DMS53 treated with DMSO at 0.1 percent for 48 hours (cell line): ENCODE results near the gene FSTL1.

Source experiments
- DNase-seq: peaks from one replicate; lab custom pipeline; 2025; ENCODE audit not compliant: unreplicated experiment; lab: John Stamatoyannopoulos, UW

The FSTL1 gene

GRCh38 chr3:120468635-120469295, 18.0 kb upstream of the FSTL1 start:
- DNase-seq: no peak

GRCh38 chr3:120462409-120462959, 11.7 kb upstream of the FSTL1 start:
- DNase-seq: no peak

DNA sequence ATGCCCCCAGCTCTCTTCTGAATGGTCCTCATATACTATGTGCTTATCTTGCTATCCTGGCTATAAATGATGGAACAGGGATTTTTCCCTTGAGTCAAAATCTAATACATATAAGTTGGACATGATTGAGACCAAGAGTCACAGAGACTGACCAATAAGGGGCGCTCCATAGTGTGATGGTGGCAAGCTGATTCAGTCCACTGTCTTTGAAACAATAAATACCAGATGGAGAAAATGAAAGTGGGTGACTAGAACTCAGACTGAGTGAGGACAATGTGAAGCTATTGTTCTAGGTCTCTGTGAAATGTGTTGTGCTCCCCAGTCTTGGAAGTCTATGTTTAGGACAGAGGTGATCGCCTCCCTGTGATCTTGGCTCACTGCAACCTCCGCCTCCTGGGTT, 10.6 kb upstream of the FSTL1 start:
- no peak for DNase-seq

- DNase-seq: no peak
Observed at GRCh38 chr3:120460862-120461261, 10.1 kb upstream of the FSTL1 start.

DNA sequence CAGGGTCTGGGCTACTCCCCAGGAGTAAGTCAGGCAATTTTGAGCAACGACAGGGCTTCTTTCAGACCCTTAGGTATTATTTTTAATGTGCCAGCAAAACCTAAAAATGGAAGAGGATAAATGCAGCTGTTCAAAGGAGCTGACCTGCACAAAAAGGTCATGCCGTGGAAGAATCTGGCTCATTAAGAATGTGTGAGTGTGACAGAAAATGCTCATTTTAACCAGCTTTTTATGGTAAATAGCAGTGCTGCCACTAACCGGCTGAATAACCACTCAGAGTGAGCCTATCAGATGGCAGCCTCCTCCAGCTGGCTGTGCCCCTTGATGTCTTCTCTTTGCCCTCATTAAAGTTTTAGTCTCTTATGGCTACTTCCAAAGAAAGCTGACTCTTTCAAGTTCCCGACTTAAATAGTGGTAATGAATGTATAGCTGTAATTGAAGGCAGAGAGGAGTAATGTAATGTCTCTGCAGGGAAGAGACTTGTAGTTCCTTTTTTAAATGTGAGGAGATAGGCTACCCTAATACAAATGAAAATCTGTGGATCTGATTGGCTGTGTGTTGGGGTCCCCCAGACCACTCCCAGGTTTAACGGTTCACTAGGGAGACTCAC, 9.5 kb upstream of the FSTL1 start:
- DNase-seq: no peak

DNA sequence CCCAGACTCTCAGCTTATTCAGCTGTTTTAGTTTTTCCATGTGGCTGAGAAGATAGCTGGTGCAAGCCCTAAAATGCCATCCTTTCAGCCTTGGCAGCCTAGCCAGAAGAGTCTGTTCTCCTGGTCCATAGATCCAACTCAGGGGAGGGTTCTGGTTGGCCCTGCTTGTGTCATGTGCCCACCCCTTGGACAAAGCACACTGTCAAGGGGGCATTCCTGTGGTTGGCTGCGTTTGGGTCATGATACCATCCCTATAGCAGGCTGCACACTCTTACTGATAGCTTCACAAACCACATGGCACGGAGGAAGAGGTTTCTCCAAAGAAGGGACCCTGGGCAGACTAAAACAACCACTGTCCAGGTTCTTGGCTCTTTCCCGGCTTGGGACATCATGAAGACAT, 8.4 kb upstream of the FSTL1 start:
- no peak for DNase-seq

- no peak for DNase-seq
Observed at GRCh38 chr3:120457827-120458226, 7.0 kb upstream of the FSTL1 start.

GRCh38 chr3:120454076-120454689, 3.4 kb upstream of the FSTL1 start:
- DNase-seq: no peak

GRCh38 chr3:120452816-120453215, 2.0 kb upstream of the FSTL1 start:
- DNase-seq: no peak

GRCh38 chr3:120451806-120452205, 1.0 kb upstream of the FSTL1 start:
- DNase-seq: no peak

DNA sequence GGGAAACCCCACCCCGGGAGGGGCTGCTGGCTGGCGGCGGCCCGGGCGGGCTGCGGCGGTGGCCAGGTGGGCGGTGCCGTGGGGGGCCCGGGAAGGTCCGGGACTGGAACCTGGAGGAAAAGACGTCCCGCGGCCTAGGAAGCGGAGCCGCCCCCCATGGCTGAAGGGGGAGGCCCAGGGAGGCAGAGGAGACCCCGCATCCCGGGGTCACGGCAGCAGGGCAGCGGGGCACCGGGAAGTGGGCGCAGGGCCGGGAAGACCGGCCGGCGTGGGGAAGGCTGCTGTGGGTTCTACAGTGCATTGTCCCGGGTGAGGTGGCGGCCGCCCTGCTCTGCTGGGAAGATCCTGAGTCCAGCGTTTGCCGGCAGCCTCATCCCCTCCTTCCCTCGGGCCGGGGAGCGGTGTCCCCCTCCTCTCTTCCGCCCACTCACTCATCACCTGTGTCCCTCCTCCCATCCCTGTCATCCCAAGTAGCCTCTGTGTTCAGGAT, 525 bp upstream of the FSTL1 start:
- DNase-seq: no peak

GRCh38 chr3:120449701-120450599, 842 bp downstream of the FSTL1 start:
- DNase-seq: no peak

DNA sequence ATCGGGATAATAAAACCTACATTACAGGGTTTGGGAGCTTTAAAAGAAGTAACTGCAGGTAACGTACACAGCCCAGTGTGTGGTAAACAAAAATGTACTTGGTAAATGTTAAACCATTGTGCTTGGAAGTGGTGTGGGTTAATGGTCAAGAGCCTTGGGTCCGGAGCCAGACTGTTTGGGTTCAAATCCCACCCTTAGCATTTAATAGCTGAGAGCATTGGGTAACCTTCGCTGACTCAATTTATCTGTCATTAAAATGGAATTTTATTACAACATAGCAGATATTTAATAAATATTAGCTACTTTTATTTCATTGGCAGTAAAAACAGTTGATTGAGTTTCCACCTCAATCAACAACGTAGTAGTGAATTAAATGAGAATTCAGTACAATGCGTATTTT, 1.5 kb downstream of the FSTL1 start:
- no peak for DNase-seq

- DNase-seq: no peak
Observed at GRCh38 chr3:120448756-120449155, 2.0 kb downstream of the FSTL1 start.

DNA sequence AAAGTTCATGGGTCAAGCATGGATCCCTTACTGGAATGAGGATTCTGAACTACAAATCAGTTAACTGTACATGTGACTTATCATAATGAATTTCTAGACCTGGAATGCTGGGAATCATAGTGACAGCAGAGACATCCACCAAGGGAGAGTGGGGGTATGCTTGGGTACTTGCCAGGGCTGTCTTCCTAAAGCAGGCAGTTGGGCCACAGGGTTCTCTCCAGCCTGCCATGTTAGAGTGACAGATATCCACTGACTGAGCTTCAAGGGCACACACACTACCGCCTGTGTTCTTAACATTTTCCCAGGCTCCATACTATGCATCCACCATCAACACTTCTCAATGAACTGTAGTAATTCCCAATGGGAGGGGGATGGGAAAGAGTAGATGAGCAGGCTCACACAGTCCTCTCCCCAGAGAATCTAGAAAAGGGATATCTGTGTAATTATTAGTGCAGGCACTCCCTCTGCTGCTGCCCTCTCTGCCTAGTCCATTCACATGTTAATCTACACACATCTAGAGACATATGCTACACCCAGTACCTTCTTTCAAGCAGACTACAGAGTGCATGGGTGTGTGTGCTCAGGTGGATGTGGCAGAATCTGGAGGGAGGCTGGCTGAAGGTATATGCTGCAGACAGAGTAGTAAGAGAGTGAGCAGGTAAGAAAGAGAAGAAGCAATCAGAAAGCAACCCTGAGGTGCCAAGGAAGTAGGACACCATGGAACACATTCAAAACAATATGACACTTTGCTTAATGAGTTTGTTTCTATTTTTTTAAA, 3.7 kb downstream of the FSTL1 start:
- no peak for DNase-seq

- no peak for DNase-seq
Observed at GRCh38 chr3:120445654-120446053, 5.1 kb downstream of the FSTL1 start.

GRCh38 chr3:120443626-120444123, 7.1 kb downstream of the FSTL1 start:
- no peak for DNase-seq

DNA sequence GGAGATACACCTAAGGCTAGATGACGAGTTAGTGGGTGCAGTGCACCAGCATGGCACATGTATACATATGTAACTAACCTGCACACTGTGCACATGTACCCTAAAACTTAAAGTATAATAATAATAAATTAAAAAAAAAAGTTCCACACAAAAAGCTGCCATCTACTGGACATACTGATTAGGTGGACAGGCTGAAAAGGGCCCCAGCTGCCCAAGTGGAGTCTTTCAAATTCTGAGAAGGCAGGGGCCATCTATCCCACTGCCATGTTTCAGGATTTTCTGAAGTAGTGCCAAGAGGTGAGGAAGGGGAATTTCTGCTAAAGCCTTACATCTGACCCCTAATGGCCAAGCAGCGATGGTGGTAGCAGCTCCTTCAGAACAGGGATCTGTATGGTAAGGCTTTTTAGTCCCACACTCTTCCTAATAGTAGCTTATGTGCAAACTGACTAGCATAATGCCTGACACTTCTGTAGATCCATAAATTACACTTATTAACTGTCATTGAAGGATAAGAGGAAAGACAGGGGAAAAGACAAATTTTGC, 7.7 kb downstream of the FSTL1 start:
- no peak for DNase-seq

- no peak for DNase-seq
Observed at GRCh38 chr3:120441776-120442175, 9.0 kb downstream of the FSTL1 start.

DNA sequence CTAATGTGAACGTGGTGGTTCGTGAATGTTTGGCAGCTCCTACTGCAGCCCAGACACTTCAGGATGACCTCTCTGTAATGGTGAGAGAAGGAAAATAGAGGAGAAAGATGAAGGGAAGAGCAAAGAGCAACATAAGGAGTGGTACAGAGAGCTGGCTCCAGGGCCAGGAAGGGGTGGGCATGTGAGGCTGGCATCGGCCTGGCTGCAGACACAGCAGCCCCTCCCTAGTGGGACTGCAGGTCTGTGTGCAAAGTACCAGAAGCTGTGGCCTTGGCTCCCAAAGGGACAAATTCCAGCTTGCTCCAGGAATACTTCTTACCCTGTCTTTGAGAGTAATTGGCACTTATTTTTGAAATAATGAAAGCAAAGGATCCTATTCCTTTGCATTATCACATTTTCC, 10.0 kb downstream of the FSTL1 start:
- DNase-seq: no peak
